ENCODE results near the gene AMMECR1L.

- TF ChIP-seq CTCF (IDR thresholded peaks at IDR 0.05): no peak
- no peak for TF ChIP-seq POLR2A (IDR thresholded peaks at IDR 0.05)
Observed at GRCh38 chr2:127852388-127852787, 33.4 kb downstream of the AMMECR1L start.
